Measurements from ENCODE around the gene SEL1L. TPM values are rescaled to one million over a fixed set of nuclear protein-coding genes. Genes with fewer than 3 reads are reported as not detected.
A peak's percentile ranks its signal among the peaks of the same experiment; 100 is the strongest.

SEL1L gene
- total RNA-seq, 1 donor from 2014 or later = 140 TPM

- H3K4me1 Mint-ChIP-seq (ENCODE audit: unreplicated experiment) = no peaks in the 10 kb centered on the region
- no peak overlapping the region for H3K27ac Mint-ChIP-seq (ENCODE audit: unreplicated experiment)
- no peak for DNase-seq (ENCODE audit: extremely low spot score, unreplicated experiment)
- H3K36me3 Mint-ChIP-seq (ENCODE audit: unreplicated experiment) = no peaks in the 10 kb centered on the region
- no peaks in the 10 kb centered on the region for H3K9me3 Mint-ChIP-seq (ENCODE audit: unreplicated experiment)
- TF ChIP-seq, protein P1, sequence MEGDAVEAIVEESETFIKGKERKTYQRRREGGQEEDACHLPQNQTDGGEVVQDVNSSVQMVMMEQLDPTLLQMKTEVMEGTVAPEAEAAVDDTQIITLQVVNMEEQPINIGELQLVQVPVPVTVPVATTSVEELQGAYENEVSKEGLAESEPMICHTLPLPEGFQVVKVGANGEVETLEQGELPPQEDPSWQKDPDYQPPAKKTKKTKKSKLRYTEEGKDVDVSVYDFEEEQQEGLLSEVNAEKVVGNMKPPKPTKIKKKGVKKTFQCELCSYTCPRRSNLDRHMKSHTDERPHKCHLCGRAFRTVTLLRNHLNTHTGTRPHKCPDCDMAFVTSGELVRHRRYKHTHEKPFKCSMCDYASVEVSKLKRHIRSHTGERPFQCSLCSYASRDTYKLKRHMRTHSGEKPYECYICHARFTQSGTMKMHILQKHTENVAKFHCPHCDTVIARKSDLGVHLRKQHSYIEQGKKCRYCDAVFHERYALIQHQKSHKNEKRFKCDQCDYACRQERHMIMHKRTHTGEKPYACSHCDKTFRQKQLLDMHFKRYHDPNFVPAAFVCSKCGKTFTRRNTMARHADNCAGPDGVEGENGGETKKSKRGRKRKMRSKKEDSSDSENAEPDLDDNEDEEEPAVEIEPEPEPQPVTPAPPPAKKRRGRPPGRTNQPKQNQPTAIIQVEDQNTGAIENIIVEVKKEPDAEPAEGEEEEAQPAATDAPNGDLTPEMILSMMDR (IDR thresholded peaks at IDR 0.05) = peak; percentile 46
- H3K4me3 Mint-ChIP-seq (ENCODE audit: unreplicated experiment) = no peak overlapping the region
- H3K27me3 Mint-ChIP-seq (ENCODE audit: unreplicated experiment) = peaks cover 4% of the 10 kb centered on the region
These were observed 32.0 kb upstream of the SEL1L start for GRCh38 chr14:81565441-81566290.

GRCh38 chr14:81562818-81563217, 29.2 kb upstream of the SEL1L start:
- Mint-ChIP-seq H3K36me3 (ENCODE audit: unreplicated experiment) (no peaks in the 10 kb centered on the region), H3K4me3 (ENCODE audit: unreplicated experiment) (no peak overlapping the region), H3K27ac (ENCODE audit: unreplicated experiment) (no peak overlapping the region), H3K9me3 (ENCODE audit: unreplicated experiment) (no peaks in the 10 kb centered on the region), H3K27me3 (ENCODE audit: unreplicated experiment) (peaks cover 4% of the 10 kb centered on the region), H3K4me1 (ENCODE audit: unreplicated experiment) (no peaks in the 10 kb centered on the region)
- TF ChIP-seq, protein P1 (IDR thresholded peaks at IDR 0.05) = no peak
- DNase-seq (ENCODE audit: extremely low spot score, unreplicated experiment) = no peak

GRCh38 chr14:81561084-81561775, 27.6 kb upstream of the SEL1L start:
- Mint-ChIP-seq H3K9me3 (ENCODE audit: unreplicated experiment) (no peaks in the 10 kb centered on the region), H3K27me3 (ENCODE audit: unreplicated experiment) (peaks cover 4% of the 10 kb centered on the region), H3K4me3 (ENCODE audit: unreplicated experiment) (no peak overlapping the region), H3K4me1 (ENCODE audit: unreplicated experiment) (no peaks in the 10 kb centered on the region), H3K27ac (ENCODE audit: unreplicated experiment) (no peak overlapping the region), H3K36me3 (ENCODE audit: unreplicated experiment) (no peaks in the 10 kb centered on the region)
- no peak for DNase-seq (ENCODE audit: extremely low spot score, unreplicated experiment)
- TF ChIP-seq, protein P1 (IDR thresholded peaks at IDR 0.05) = no peak

GRCh38 chr14:81559385-81559784, 25.7 kb upstream of the SEL1L start:
- Mint-ChIP-seq H3K4me3 (ENCODE audit: unreplicated experiment) (no peak overlapping the region), H3K9me3 (ENCODE audit: unreplicated experiment) (no peaks in the 10 kb centered on the region), H3K4me1 (ENCODE audit: unreplicated experiment) (no peaks in the 10 kb centered on the region), H3K27ac (ENCODE audit: unreplicated experiment) (no peak overlapping the region), H3K36me3 (ENCODE audit: unreplicated experiment) (no peaks in the 10 kb centered on the region), H3K27me3 (ENCODE audit: unreplicated experiment) (peaks cover 4% of the 10 kb centered on the region)
- no peak for DNase-seq (ENCODE audit: extremely low spot score, unreplicated experiment)
- TF ChIP-seq, protein P1 (IDR thresholded peaks at IDR 0.05) = no peak

GRCh38 chr14:81557146-81557545, 23.5 kb upstream of the SEL1L start:
- no peak for DNase-seq (ENCODE audit: extremely low spot score, unreplicated experiment)
- H3K4me1 Mint-ChIP-seq (ENCODE audit: unreplicated experiment) = no peaks in the 10 kb centered on the region
- H3K9me3 Mint-ChIP-seq (ENCODE audit: unreplicated experiment) = no peaks in the 10 kb centered on the region
- H3K36me3 Mint-ChIP-seq (ENCODE audit: unreplicated experiment) = no peaks in the 10 kb centered on the region
- peaks cover 3% of the 10 kb centered on the region for H3K27me3 Mint-ChIP-seq (ENCODE audit: unreplicated experiment)
- H3K4me3 Mint-ChIP-seq (ENCODE audit: unreplicated experiment) = no peak overlapping the region
- TF ChIP-seq, protein P1 (IDR thresholded peaks at IDR 0.05) = no peak
- no peak overlapping the region for H3K27ac Mint-ChIP-seq (ENCODE audit: unreplicated experiment)
